Smooth muscle cell (in vitro differentiated cells): ENCODE results near the gene PSMC6. TPM values are rescaled to one million over a fixed set of nuclear protein-coding genes. Genes with fewer than 3 reads are reported as not detected.

Experiments
- DNase-seq: peaks from one replicate; lab custom pipeline; 2025; ENCODE audit not compliant: unreplicated experiment; lab: John Stamatoyannopoulos, UW
- H2AFZ ChIP-seq: fragments of 200-600 bp; sonication (generic); 2 replicates; pipeline ENCODE4 v1.6.0; 2016; ENCODE audit warnings: antibody characterized with exemption, low read depth, mild to moderate bottlenecking
- H3F3A ChIP-seq: fragments of 200-600 bp; sonication (generic); 2 replicates; pipeline ENCODE4 v1.6.0; 2017; ENCODE audit warnings: antibody characterized with exemption, low read depth
- H3K27ac ChIP-seq: fragments of 200-600 bp; sonication (generic); 2 replicates; pipeline ENCODE4 v1.5.1; 2016; ENCODE audit warnings: low read depth, mild to moderate bottlenecking
- H3K27me3 ChIP-seq: fragments of 200-600 bp; sonication (generic); 2 replicates; pipeline ENCODE4 v1.6.1; 2016; ENCODE audit warnings: low read depth, mild to moderate bottlenecking
- H3K36me3 ChIP-seq: fragments of 200-600 bp; sonication (generic); 2 replicates; pipeline ENCODE4 v1.5.1; 2016; ENCODE audit warnings: low read depth
- H3K4me1 ChIP-seq: fragments of 200-600 bp; sonication (generic); 2 replicates; pipeline ENCODE4 v1.5.1; 2016; ENCODE audit warnings: low read depth
- H3K4me2 ChIP-seq: fragments of 200-600 bp; sonication (generic); 2 replicates; pipeline ENCODE4 v1.6.0; 2016; ENCODE audit warnings: mild to moderate bottlenecking
- H3K4me3 ChIP-seq: fragments of 200-600 bp; sonication (generic); 2 replicates; pipeline ENCODE4 v1.5.1; 2016; ENCODE audit warnings: mild to moderate bottlenecking
- H3K79me2 ChIP-seq: fragments of 200-600 bp; sonication (generic); 2 replicates; pipeline ENCODE4 v1.6.0; 2016; ENCODE audit warnings: low read depth, mild to moderate bottlenecking
- H3K9ac ChIP-seq: fragments of 200-600 bp; sonication (generic); 2 replicates; pipeline ENCODE4 v1.6.0; 2016; ENCODE audit warnings: low read depth
- H3K9me3 ChIP-seq: fragments of 200-600 bp; sonication (generic); replicated peaks from 2 replicates; pipeline ENCODE4 v1.5.1; 2016; ENCODE audit warnings: low read depth
- H4K20me1 ChIP-seq: fragments of 200-600 bp; sonication (generic); 2 replicates; pipeline ENCODE4 v1.6.0; 2016; ENCODE audit warnings: low read depth
- WGBS: methylation state at CpG from one replicate; pipeline ENCODE4 v1.1.7; 2016; ENCODE audit warnings: low lambda C conversion rate; 5-methylcytosine and 5-hydroxymethylcytosine counted together
- polyA plus RNA-seq: library from polyadenylated mRNA; unstranded; fragments of >200 nt; fragmentation: Nextera tagmentation; extraction: Ambion mirVana; gene quantifications from 2 replicates; pipeline ENCODE4 v1.2.1, GENCODE V29; 2016
- total RNA-seq: library from RNA; depleted of rRNA; stranded (reverse); fragments of >200 nt; gene quantifications from 2 replicates; pipeline ENCODE4 v1.2.3, GENCODE V29; 2014
- TF ChIP-seq, protein P1 (sequence below): fragments of 200-600 bp; sonication (generic); IDR thresholded peaks from 2 replicates; pipeline ENCODE4 v1.5.1; 2017; ENCODE audit warnings: borderline replicate concordance, mild to moderate bottlenecking, antibody characterized with exemption; ENCODE audit not compliant: insufficient read depth, poor library complexity, severe bottlenecking

The PSMC6 gene
- total and polyA plus RNA-seq, 2 experiments from 2014 or later: 90.9 to 138 TPM

DNA sequence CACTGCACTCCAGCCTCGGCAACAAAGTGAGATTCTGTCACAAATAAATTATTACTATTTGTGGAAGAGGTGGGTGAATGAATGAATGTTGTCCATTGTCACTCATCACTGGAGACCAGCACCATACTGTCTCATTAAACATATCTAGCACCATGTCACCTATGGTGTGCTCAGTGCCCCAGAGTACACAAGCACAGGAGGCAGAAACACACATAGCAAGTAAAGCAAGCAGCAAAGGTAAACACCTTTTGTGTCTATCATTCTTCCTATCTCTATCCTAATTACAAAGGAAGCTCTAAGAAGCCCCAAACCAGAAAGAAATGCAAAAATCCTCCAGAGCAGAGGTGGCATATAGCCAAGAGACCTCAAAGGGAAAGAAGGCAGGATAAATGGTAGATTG, 20.8 kb upstream of the PSMC6 start:
- H2AFZ ChIP-seq: no peak overlapping the region
- H3K4me3 ChIP-seq: no peak overlapping the region
- no peak for DNase-seq
- no peak overlapping the region for H3K9ac ChIP-seq
- H3K9me3 ChIP-seq: no peaks in the 10 kb centered on the region
- H3F3A ChIP-seq: no peaks in the 10 kb centered on the region
- H3K27me3 ChIP-seq: no peaks in the 10 kb centered on the region
- no peak overlapping the region for H3K4me2 ChIP-seq
- H3K36me3 ChIP-seq: peaks cover 2% of the 10 kb centered on the region
- H4K20me1 ChIP-seq: peaks cover 98% of the 10 kb centered on the region
- peaks cover 85% of the 10 kb centered on the region for H3K79me2 ChIP-seq
- no peaks in the 10 kb centered on the region for H3K4me1 ChIP-seq
- no peak overlapping the region for H3K27ac ChIP-seq
- TF ChIP-seq, protein P1, sequence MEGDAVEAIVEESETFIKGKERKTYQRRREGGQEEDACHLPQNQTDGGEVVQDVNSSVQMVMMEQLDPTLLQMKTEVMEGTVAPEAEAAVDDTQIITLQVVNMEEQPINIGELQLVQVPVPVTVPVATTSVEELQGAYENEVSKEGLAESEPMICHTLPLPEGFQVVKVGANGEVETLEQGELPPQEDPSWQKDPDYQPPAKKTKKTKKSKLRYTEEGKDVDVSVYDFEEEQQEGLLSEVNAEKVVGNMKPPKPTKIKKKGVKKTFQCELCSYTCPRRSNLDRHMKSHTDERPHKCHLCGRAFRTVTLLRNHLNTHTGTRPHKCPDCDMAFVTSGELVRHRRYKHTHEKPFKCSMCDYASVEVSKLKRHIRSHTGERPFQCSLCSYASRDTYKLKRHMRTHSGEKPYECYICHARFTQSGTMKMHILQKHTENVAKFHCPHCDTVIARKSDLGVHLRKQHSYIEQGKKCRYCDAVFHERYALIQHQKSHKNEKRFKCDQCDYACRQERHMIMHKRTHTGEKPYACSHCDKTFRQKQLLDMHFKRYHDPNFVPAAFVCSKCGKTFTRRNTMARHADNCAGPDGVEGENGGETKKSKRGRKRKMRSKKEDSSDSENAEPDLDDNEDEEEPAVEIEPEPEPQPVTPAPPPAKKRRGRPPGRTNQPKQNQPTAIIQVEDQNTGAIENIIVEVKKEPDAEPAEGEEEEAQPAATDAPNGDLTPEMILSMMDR: no peak
- WGBS: 100% methylated on average over 1 of the region's 1 CpG

DNA sequence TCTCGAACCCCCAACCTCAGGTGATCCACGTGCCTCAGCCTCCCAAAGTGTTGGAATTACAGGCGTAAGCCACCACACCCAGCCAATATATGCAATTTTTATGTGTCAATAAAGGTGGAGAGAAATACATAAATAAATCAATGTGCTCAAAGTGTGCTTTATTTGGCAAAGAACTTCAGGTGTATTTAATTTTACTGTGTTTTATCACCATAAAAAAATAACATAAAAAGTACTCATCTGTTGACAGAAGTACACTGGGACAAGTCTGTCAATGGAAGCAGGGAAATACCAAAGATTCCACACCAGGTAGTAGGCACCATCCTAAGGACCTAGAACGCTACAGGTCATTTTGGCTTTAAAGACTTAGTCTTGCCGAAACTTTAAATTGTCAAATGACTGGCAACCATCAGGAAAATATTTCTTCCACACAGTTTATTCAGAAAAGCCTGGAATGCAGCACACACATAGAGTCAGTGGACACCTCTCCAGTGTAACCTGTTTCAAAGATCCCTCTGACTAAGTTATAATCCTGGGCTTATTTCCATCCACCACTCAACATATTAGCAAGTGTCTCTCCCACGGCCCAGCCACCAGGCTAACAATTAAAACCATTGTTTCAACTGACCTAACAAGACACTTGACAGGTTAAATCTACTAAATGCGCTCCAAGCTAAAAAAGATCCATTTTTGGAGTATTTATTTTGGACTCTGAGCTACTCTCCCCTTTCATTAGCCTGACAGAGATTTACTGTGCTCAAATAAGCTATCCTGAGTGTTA, 15.8 kb upstream of the PSMC6 start:
- TF ChIP-seq, protein P1: no peak
- Histone ChIP-seq H3K27me3 (no peaks in the 10 kb centered on the region), H3K4me1 (peaks cover 14% of the 10 kb centered on the region)

DNA sequence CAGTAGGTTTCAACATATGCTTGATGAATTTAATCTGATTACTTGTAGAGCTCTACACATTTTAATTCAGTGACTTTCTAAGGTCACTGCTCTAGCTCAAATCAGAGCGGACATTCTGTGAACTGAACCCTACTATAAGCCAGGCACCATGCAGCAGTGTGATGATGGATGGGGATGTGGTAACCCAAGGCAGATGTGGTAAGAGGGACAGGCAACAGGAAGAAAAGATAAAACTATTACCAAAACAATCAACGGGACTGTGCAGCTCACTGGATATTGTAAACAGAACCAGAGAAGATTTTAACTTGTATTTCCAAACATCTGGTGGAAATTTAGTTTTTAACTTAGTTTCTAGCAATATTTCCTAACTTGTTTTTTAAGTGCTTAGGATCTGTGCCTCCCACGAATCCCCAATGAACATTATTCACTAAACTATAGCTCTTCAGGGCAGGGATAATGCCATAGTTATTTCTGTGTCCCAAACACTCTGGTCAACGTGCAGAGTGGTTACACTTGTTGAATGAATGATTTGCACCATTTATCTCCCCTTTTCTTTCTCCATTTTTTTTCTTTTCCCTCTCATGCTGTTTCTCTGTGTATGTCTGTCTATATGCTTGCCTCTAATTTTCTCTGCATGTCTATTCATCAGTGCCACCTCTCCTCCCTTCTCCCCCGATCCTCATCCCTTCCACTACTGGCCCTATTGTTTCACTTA, 14.6 kb upstream of the PSMC6 start:
- H3K4me3 ChIP-seq: no peak overlapping the region
- H3K36me3 ChIP-seq: no peaks in the 10 kb centered on the region
- peak overlapping the region; percentile 93 for H3K4me2 ChIP-seq
- H3K9ac ChIP-seq: no peak overlapping the region
- H3F3A ChIP-seq: no peaks in the 10 kb centered on the region
- peaks cover 72% of the 10 kb centered on the region for H3K79me2 ChIP-seq
- H4K20me1 ChIP-seq: peaks cover 72% of the 10 kb centered on the region
- no peaks in the 10 kb centered on the region for H3K27me3 ChIP-seq
- H2AFZ ChIP-seq: no peak overlapping the region
- TF ChIP-seq, protein P1: no peak
- peaks cover 14% of the 10 kb centered on the region for H3K4me1 ChIP-seq
- 61% methylated on average over 5 of the region's 5 CpGs for WGBS
- no peak for DNase-seq
- H3K27ac ChIP-seq: no peak overlapping the region
- no peaks in the 10 kb centered on the region for H3K9me3 ChIP-seq

More for the DNA sequence above, 15.8 kb upstream of the PSMC6 start:
- peaks cover 84% of the 10 kb centered on the region for H4K20me1 ChIP-seq
- WGBS: 87% methylated on average over 7 of the region's 7 CpGs
- no peaks in the 10 kb centered on the region for H3K36me3 ChIP-seq
- H3K4me3 ChIP-seq: no peak overlapping the region
- no peaks in the 10 kb centered on the region for H3K9me3 ChIP-seq
- H3K4me2 ChIP-seq: no peak overlapping the region
- peaks cover 84% of the 10 kb centered on the region for H3K79me2 ChIP-seq
- H3K9ac ChIP-seq: no peak overlapping the region
- no peaks in the 10 kb centered on the region for H3F3A ChIP-seq
- H3K27ac ChIP-seq: no peak overlapping the region
- no peak overlapping the region for H2AFZ ChIP-seq
- no peak for DNase-seq
